ENCODE measurements around the gene SLC9A1. TPM values are rescaled to one million over a fixed set of nuclear protein-coding genes. Genes with fewer than 3 reads are reported as not detected.

Gene SLC9A1
- total RNA-seq, 1 donor: 6.7 TPM

GRCh38 chr1:27108588-27108987 is 46.3 kb downstream of the SLC9A1 start:
- DNase-seq (ENCODE audit: low read depth in 2 of 3, low spot score in 2 of 3): no peak

DNA sequence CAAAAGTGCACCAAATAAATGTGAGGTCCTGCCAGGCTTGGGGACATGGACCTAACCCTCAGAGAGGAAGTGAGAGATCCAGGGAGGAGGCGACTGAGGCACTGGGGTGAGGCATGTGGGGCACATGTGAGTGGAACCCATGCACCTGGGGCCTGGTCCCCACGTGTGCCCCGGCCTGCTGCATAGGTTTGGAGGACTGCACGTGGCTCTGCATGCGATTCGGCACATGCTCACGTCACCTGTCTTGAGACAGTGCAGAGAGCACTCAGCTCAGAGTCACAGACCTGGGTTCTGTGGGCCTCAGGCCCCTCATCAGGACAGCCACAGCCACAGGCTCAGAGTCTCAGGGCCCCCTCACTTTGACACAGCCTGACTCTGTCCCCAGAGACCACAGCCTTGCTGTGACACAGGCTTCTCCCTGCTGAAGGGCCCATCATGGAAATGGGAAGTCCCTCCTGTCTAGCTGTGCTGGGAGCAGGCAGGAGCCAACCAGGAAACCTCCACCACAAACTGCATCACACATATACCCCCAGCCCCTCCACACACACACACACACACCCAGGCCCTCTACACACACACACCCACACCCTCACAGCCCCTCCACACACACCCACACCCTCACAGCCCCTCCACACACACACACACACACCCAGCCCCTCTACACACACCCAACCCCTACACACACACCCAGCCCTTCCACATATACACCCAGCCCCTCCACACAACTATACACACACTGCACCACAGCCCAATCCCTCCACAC is 48.2 kb downstream of the SLC9A1 start:
- no peak for DNase-seq (ENCODE audit: low read depth in 2 of 3, low spot score in 2 of 3)

DNA sequence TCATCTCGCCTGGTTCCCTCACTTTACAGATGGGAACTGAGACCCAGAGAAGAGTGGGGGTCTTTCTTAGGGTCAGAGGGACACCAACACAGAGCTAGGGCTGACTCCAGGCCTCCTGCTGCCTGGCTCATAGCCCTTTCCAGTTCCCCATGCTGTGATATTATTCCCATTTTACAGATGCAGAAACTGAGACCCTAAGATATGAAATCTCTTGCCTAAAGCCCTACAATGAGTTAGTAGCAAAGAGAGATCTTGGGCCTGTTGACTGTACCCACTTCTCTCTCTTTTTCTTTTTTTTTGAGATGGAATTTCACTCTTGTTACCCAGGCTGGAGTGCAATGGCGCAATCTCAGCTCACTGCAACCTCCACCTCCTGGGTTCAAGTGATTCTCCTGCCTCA is 49.9 kb downstream of the SLC9A1 start:
- DNase-seq (ENCODE audit: low read depth in 2 of 3, low spot score in 2 of 3): no peak

GRCh38 chr1:27103498-27103897 is 51.4 kb downstream of the SLC9A1 start:
- DNase-seq (ENCODE audit: low read depth in 2 of 3, low spot score in 2 of 3): no peak

DNA sequence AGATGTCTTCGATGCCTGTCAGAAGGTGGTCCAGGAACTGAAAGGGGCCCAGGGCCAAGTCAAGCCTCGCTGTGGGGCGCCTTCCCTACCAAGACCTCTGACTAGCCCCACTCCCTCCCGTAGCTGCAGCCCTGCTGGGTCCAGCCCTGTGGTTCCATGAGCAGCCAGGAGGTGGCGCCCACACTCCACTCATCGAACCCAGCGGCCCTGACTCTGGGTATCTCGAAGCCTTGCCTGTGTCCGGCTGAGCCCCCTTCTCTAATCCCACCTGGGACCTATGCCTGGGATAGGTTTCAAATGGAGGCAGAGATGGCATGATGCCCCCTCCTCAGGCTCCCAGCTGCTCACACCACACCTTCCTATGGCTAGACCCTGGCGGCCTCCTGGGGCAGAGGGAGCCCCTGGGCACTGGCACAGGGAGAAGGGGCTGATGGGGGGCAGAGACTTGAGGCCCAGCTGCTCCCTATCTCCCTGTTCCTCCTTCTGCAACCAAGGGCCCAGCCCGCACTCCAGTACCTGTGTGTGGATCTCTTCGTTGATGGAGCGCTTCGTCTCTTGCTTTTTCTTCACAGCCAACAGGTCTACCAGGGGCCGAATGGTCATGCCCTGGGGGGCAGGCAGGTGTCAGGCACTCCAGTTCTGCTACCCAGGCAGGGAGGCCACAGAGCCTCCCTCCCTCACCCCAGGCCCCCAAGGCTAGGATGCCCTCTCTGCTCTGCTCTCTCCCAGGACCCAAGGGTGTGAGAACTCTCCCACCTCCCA is 52.0 kb downstream of the SLC9A1 start:
- DNase-seq (ENCODE audit: low read depth in 2 of 3, low spot score in 2 of 3): peak; percentile 61 to 76 (median 64)

GRCh38 chr1:27102134-27102706 is 52.7 kb downstream of the SLC9A1 start:
- DNase-seq (ENCODE audit: low read depth in 2 of 3, low spot score in 2 of 3): no peak

DNA sequence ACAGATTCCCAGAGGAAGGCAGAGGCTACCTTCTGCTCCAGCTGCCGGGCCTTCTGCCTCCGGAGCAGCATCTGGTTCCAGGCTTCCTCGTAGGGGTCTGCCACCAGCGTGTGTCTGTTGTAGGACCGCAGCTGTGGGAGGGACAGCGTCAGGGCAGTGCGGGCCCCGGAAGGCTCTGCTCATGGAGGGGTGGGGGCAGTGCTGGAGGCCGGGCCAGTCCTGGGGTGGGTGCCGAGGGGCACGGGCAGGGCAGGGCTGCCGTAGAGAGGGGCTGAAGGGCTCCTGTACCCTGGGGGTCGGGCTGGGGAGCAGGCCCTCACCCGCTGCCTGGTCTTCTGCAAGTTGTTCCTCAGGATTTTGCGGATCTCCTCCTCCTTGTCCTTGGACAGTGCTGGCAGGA is 53.2 kb downstream of the SLC9A1 start:
- DNase-seq (ENCODE audit: low read depth in 2 of 3, low spot score in 2 of 3): no peak

GRCh38 chr1:27101054-27101491 is 53.9 kb downstream of the SLC9A1 start:
- DNase-seq (ENCODE audit: low read depth in 2 of 3, low spot score in 2 of 3): no peak

GRCh38 chr1:27100335-27101053 is 54.4 kb downstream of the SLC9A1 start:
- no peak for DNase-seq (ENCODE audit: low read depth in 2 of 3, low spot score in 2 of 3)

GRCh38 chr1:27099587-27100334 is 55.2 kb downstream of the SLC9A1 start:
- peak in 2 of 3 donors; percentile 77 to 84 for DNase-seq (ENCODE audit: low read depth in 2 of 3, low spot score in 2 of 3)

DNA sequence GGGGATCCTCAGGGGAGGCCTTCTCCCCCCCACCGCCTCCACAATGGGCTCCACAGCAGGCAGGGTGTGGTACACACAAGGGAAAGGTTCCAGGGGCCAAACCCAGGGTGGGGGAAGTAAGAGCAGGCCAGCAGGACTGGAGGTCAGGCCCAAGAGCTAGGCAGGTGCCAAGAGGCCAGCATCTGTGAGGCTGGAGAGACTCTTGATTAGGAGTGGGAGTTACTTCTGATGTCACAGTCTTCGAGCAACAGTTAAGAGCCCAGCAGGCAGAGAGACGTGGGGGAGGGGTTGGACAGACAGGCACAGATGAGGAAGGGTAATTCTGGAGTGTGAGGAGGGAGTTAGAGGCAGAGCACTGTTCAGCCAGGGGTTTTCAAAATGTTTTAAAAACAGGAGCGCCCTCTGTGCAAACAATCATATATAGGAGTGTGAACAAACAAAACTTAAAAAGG is 55.8 kb downstream of the SLC9A1 start:
- peak in 1 of 3 donors; percentile 67 for DNase-seq (ENCODE audit: low read depth in 2 of 3, low spot score in 2 of 3)

DNA sequence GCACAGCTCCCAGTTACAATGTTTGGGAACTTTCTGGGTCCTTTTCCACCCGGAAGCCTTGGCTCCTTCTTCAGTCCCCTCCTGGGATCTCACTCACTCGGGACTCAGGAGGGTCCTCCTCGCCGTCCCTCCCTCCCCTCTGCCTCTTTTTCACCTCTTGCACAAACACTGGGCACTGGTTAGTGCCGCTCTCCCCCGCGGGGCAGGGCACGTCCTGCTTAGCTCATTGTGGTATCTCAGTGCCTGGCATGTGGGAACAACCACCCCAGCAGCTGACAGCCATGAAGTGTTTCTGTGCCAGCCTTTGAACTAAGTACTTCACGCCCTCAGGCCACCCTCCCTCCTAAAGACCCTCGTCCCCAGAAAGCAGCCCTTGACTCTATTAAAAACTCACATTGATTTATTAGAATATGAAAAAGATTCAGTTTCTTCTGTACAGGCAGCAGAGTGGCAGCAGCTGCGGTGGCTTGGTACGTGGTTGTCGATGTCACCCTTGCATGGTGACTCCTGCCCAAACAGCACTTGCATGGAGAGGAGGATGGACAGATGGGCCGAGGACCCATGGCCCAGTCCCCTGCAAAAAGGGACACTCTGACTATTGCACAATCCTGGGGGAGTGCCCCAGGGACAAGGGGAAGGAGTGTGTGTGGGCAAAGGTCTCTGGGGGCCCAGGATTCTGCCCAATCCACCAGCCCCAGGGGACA is 56.3 kb downstream of the SLC9A1 start:
- DNase-seq (ENCODE audit: low read depth in 2 of 3, low spot score in 2 of 3): peak in 1 of 3 donors; percentile 35

- DNase-seq (ENCODE audit: low read depth in 2 of 3, low spot score in 2 of 3): peak; percentile 47 to 89 (median 79)
Measured at GRCh38 chr1:27097484-27097917, 57.4 kb downstream of the SLC9A1 start.

DNA sequence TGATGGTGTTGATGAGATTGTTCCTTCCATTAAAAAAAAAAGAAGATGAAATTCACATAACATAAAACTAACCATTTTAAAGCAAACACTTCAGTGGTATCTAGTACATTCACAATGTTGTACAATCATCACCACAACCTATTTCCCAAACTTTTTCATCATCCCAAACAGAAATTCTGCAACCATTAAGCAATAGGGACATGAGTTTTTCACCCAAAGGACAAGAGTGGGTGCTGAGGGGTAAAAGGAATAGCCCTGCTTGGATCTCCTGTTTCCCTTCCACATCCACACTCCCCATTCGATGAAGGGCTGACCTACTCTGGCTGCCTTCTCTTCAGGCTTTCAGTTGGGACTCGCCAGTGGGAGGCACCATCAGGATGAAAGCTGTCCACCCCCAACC is 59.3 kb downstream of the SLC9A1 start:
- DNase-seq (ENCODE audit: low read depth in 2 of 3, low spot score in 2 of 3): no peak

- DNase-seq (ENCODE audit: low read depth in 2 of 3, low spot score in 2 of 3): no peak
Measured at GRCh38 chr1:27092888-27093287, 62.0 kb downstream of the SLC9A1 start.

- no peak for DNase-seq (ENCODE audit: low read depth in 2 of 3, low spot score in 2 of 3)
Measured at GRCh38 chr1:27090911-27091310, 64.0 kb downstream of the SLC9A1 start.

DNA sequence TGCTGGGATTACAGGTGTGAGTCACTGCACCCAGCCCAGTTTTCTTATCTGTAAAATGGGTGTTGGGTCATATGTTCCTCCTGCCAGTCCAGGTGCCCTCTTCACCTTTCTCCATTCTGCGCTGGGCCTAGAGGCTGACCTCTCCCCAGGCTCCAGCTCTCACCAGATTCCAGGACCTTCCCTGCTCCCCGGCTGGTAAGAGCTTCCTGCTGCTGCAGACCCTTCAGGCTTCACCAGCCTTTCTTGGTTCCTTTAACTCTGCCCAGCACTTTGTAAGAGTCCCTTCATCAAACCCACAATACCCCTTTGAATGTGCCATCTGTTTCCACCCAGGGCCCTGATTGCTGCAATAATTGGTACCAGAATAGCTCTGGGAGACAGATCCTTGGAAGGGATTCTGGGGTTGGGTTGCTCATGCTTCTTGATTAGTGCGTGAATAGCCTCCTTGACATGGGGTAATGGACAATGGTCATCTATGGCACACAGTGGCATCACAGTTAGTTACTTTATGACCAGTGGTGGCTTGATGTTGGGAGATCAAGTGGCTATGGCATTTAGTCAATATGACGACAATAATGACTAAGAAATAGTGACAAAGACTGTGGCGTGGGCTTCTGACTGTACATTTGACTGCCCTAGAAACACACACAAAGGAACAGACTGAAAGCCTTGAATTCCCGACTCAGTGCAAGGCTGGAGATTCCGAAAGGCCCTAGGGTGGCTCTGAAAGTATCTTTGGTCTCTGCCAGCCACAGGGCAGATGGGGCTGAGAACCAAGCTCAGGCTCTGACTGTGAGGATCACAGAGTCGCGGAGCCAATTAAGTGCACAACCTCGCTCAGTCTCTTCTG is 67.3 kb downstream of the SLC9A1 start:
- no peak for DNase-seq (ENCODE audit: low read depth in 2 of 3, low spot score in 2 of 3)

- DNase-seq (ENCODE audit: low read depth in 2 of 3, low spot score in 2 of 3): no peak
Measured at GRCh38 chr1:27086628-27087027, 68.3 kb downstream of the SLC9A1 start.

- no peak for DNase-seq (ENCODE audit: low read depth in 2 of 3, low spot score in 2 of 3)
Measured at GRCh38 chr1:27086026-27086425, 68.9 kb downstream of the SLC9A1 start.

Measured in hematopoietic multipotent progenitor cell (in vitro differentiated cells).